Measurements from ENCODE around the gene SEM1.
"Not testable (repeated sequence)": the region's sequence is repeated elsewhere in the genome, so short reads cannot be mapped to it uniquely, and the experiment has no call there.

Gene SEM1

GRCh38 chr7:96709381-96710228, at the start of gene SEM1:
SEM1 (minus strand) TSS chr7:96709846; CDS start chr7:96709763, 83 bp downstream.
- DNase-seq: peak; percentile 82 to 97 (median 94)

GRCh38 chr7:96757880-96758279, 48.2 kb upstream of the SEM1 start:
- DNase-seq: not testable (repeated sequence)

GRCh38 chr7:96747418-96747940, 37.8 kb upstream of the SEM1 start:
- no peak for DNase-seq

GRCh38 chr7:96740130-96740529, 30.5 kb upstream of the SEM1 start:
- peak in 2 of 3 experiments; percentile 44 to 63 for DNase-seq

- DNase-seq: peak in 2 of 3 experiments; percentile 57 to 81
Observed at GRCh38 chr7:96739609-96740008, 30.0 kb upstream of the SEM1 start.

- DNase-seq: peak in 1 of 3 experiments; percentile 65
Observed at GRCh38 chr7:96739167-96739566, 29.5 kb upstream of the SEM1 start.

GRCh38 chr7:96738705-96739104, 29.1 kb upstream of the SEM1 start:
- DNase-seq: no peak

- no peak for DNase-seq
Observed at GRCh38 chr7:96737545-96738050, 28.0 kb upstream of the SEM1 start.

GRCh38 chr7:96734343-96734742, 24.7 kb upstream of the SEM1 start:
- peak in 2 of 3 experiments; percentile 65 to 95 for DNase-seq

GRCh38 chr7:96729820-96730219, 20.2 kb upstream of the SEM1 start:
- peak in 1 of 3 experiments; percentile 29 for DNase-seq

- DNase-seq: no peak
Observed at GRCh38 chr7:96728139-96728538, 18.5 kb upstream of the SEM1 start.

GRCh38 chr7:96727534-96728088, 18.0 kb upstream of the SEM1 start:
- no peak for DNase-seq

GRCh38 chr7:96723622-96724021, 14.0 kb upstream of the SEM1 start:
- peak in 2 of 3 experiments; percentile 29 to 69 for DNase-seq

- not testable (repeated sequence) for DNase-seq
Observed at GRCh38 chr7:96722928-96723327, 13.3 kb upstream of the SEM1 start.

GRCh38 chr7:96720843-96721242, 11.2 kb upstream of the SEM1 start:
- no peak for DNase-seq

GRCh38 chr7:96719164-96719563, 9.5 kb upstream of the SEM1 start:
- peak in 2 of 3 experiments; percentile 61 to 89 for DNase-seq

- DNase-seq: no peak
Observed at GRCh38 chr7:96718107-96719003, 8.7 kb upstream of the SEM1 start.

GRCh38 chr7:96713037-96713436, 3.4 kb upstream of the SEM1 start:
- peak in 1 of 3 experiments; percentile 12 for DNase-seq

GRCh38 chr7:96710544-96710943, 898 bp upstream of the SEM1 start:
- DNase-seq: peak in 1 of 3 experiments; percentile 46

- no peak for DNase-seq
Observed at GRCh38 chr7:96708872-96709271, 774 bp downstream of the SEM1 start.

GRCh38 chr7:96707901-96708774, 1.5 kb downstream of the SEM1 start:
- DNase-seq: peak in 1 of 3 experiments; percentile 54

- DNase-seq: no peak
Observed at GRCh38 chr7:96701258-96701657, 8.4 kb downstream of the SEM1 start.
